IMR-90 (cell line): ENCODE results near the gene IZUMO4. TPM values are rescaled to one million over a fixed set of nuclear protein-coding genes. Genes with fewer than 3 reads are reported as not detected.

Source experiments
- ATAC-seq: fragments of 200-7000 bp; cut with Tn5 transposase; 2 replicates; pipeline ENCODE4 v1.9.1; 2020; ENCODE audit warnings: low read depth, mild to moderate bottlenecking, moderate library complexity
- BruUV-seq: library from RNA; stranded (reverse); fragments of 400-500 nt; replicated peaks from 2 replicates; lab custom pipeline; 2021; lab: Mats Ljungman, UMichigan
- CTCF ChIA-PET: fragments of 300-600 bp; formaldehyde crosslinking; extraction: SDS; loops from one replicate; lab custom pipeline; 2021; ENCODE audit warnings: antibody characterized with exemption; lab: Yijun Ruan, JAX
- POLR2A ChIA-PET: fragments of 300-600 bp; sonication (Branson Sonifier 250); formaldehyde crosslinking; loops from one replicate; lab custom pipeline; 2022; ENCODE audit warnings: antibody characterized with exemption; ENCODE audit not compliant: unreplicated experiment; lab: Charles Lee
- DNase-seq: peaks from one replicate; pipeline ENCODE4 v3.0.0; 2013
- H2AFZ ChIP-seq: replicated peaks from 2 replicates; pipeline ENCODE3; 2013; ENCODE audit warnings: low read length, mild to moderate bottlenecking; ENCODE audit not compliant: poor library complexity
- H2AK5ac ChIP-seq: 2 replicates; pipeline ENCODE4 v1.6.1; 2013; ENCODE audit warnings: low read depth, low read length, inconsistent platforms
- H2AK9ac ChIP-seq: replicated peaks from 2 replicates; pipeline ENCODE3; 2013; ENCODE audit warnings: mild to moderate bottlenecking, low read depth, low read length, moderate library complexity; ENCODE audit not compliant: poor library complexity
- H2BK120ac ChIP-seq: 2 replicates; pipeline ENCODE4 v1.6.1; 2013; ENCODE audit warnings: low read depth, low read length, inconsistent platforms
- H2BK15ac ChIP-seq: 3 replicates; pipeline ENCODE4 v1.6.1; 2013; ENCODE audit warnings: low read depth, low read length, inconsistent platforms
- H2BK20ac ChIP-seq: 2 replicates; pipeline ENCODE4 v1.6.1; 2013; ENCODE audit warnings: low read depth, mild to moderate bottlenecking, inconsistent platforms, low read length, moderate library complexity
- H2BK5ac ChIP-seq: 2 replicates; pipeline ENCODE4 v1.6.1; 2013; ENCODE audit warnings: mild to moderate bottlenecking, low read depth, low read length, inconsistent platforms; ENCODE audit not compliant: poor library complexity, severe bottlenecking
- H3K14ac ChIP-seq: replicated peaks from 2 replicates; pipeline ENCODE4 v1.6.1; 2013; ENCODE audit warnings: low read depth, low read length, inconsistent platforms
- H3K18ac ChIP-seq: 2 replicates; pipeline ENCODE4 v1.6.1; 2013; ENCODE audit warnings: low read depth, low read length, control low read depth
- H3K23ac ChIP-seq: 2 replicates; pipeline ENCODE4 v1.6.1; 2013; ENCODE audit warnings: low read depth, low read length, inconsistent platforms
- H3K27ac ChIP-seq: 2 replicates; pipeline ENCODE4 v1.5.1; 2013; ENCODE audit warnings: mild to moderate bottlenecking, control low read depth, low read length; ENCODE audit not compliant: insufficient read depth
- H3K27me3 ChIP-seq: 2 replicates; pipeline ENCODE4 v1.6.1; 2013; ENCODE audit warnings: low read length; ENCODE audit not compliant: control insufficient read depth, insufficient read depth
- H3K36me3 ChIP-seq: 2 replicates; pipeline ENCODE4 v1.6.1; 2013; ENCODE audit warnings: low read length, mixed read lengths; ENCODE audit not compliant: control insufficient read depth, insufficient read depth
- H3K4ac ChIP-seq: 2 replicates; pipeline ENCODE4 v1.6.1; 2013; ENCODE audit warnings: low read depth, low read length, inconsistent platforms
- H3K4me1 ChIP-seq: 2 replicates; pipeline ENCODE4 v1.6.1; 2013; ENCODE audit warnings: low read length, mixed read lengths; ENCODE audit not compliant: control insufficient read depth, insufficient read depth
- H3K4me2 ChIP-seq: 2 replicates; pipeline ENCODE4 v1.6.1; 2013; ENCODE audit warnings: low read depth, mild to moderate bottlenecking, control low read depth, low read length, moderate library complexity
- H3K4me3 ChIP-seq: 2 replicates; pipeline ENCODE4 v1.5.1; 2013; ENCODE audit warnings: low read depth, mild to moderate bottlenecking, control low read depth, low read length, moderate library complexity; ENCODE audit not compliant: insufficient read depth
- H3K56ac ChIP-seq: 2 replicates; pipeline ENCODE4 v1.6.1; 2013; ENCODE audit warnings: low read length, inconsistent platforms; ENCODE audit not compliant: insufficient read depth; ENCODE audit errors: extremely low read depth
- H3K79me1 ChIP-seq, 2 experiments: 2 replicates each; pipeline ENCODE4 v1.6.1; 2013; ENCODE audit warnings: low read length in 2 of 2, inconsistent platforms in 1 of 2, low read depth in 1 of 2
- H3K9ac ChIP-seq: 2 replicates; pipeline ENCODE4 v1.6.1; 2013; ENCODE audit warnings: low read depth, low read length, control low read depth
- H3K9me1 ChIP-seq: 2 replicates; pipeline ENCODE4 v1.6.1; 2013; ENCODE audit warnings: low read length, inconsistent platforms; ENCODE audit not compliant: insufficient read depth
- H3K9me3 ChIP-seq: 2 replicates; pipeline ENCODE4 v1.6.1; 2013; ENCODE audit warnings: low read length; ENCODE audit not compliant: control insufficient read depth, insufficient read depth
- H4K20me1 ChIP-seq: 2 replicates; pipeline ENCODE4 v1.6.1; 2013; ENCODE audit warnings: low read length, inconsistent platforms; ENCODE audit not compliant: insufficient read depth
- H4K5ac ChIP-seq: 2 replicates; pipeline ENCODE4 v1.6.1; 2013; ENCODE audit warnings: mild to moderate bottlenecking, low read depth, low read length, control low read depth
- H4K8ac ChIP-seq, 2 experiments: 2 replicates each; pipeline ENCODE4 v1.6.1; 2013; ENCODE audit warnings: low read depth in 2 of 2, low read length in 2 of 2, control low read depth in 1 of 2, inconsistent platforms in 1 of 2
- H4K91ac ChIP-seq: 2 replicates; pipeline ENCODE4 v1.6.1; 2013; ENCODE audit warnings: low read depth, low read length, inconsistent platforms; ENCODE audit not compliant: insufficient read depth
- CEBPB ChIP-seq: IDR thresholded peaks from 2 replicates; pipeline ENCODE4 v1.6.1; 2012; ENCODE audit warnings: low read depth, low read length, improper control_type of control experiment
- CHD1 ChIP-seq: IDR thresholded peaks from 2 replicates; pipeline ENCODE4 v1.6.1; 2012; ENCODE audit warnings: low read depth, low read length, improper control_type of control experiment
- CTCF ChIP-seq: conservative IDR thresholded peaks from 2 replicates; pipeline ENCODE4 v1.5.1; 2012; ENCODE audit warnings: mild to moderate bottlenecking, low read depth, low read length, improper control_type of control experiment
- ELK1 ChIP-seq: fragments of 150-350 bp; IDR thresholded peaks from 2 replicates; pipeline ENCODE4 v1.6.1; 2016; ENCODE audit warnings: low read depth, mild to moderate bottlenecking, low read length, moderate library complexity, borderline replicate concordance
- FOS ChIP-seq: fragments of 150-350 bp; IDR thresholded peaks from 2 replicates; pipeline ENCODE4 v1.6.1; 2016; ENCODE audit warnings: low read depth, low read length
- MAFK ChIP-seq: IDR thresholded peaks from 2 replicates; pipeline ENCODE4 v1.6.1; 2012; ENCODE audit warnings: low read depth, low read length, improper control_type of control experiment
- MAZ ChIP-seq: IDR thresholded peaks from 2 replicates; pipeline ENCODE4 v1.6.1; 2012; ENCODE audit warnings: low read depth, mild to moderate bottlenecking, low read length, improper control_type of control experiment, moderate library complexity, borderline replicate concordance
- MXI1 ChIP-seq: IDR thresholded peaks from 2 replicates; pipeline ENCODE4 v1.6.1; 2012; ENCODE audit warnings: low read depth, mild to moderate bottlenecking, low read length, moderate library complexity, borderline replicate concordance
- NFE2L2 ChIP-seq: fragments of 150-350 bp; IDR thresholded peaks from 2 replicates; pipeline ENCODE4 v1.6.1; 2016; ENCODE audit warnings: low read depth, mild to moderate bottlenecking, low read length
- POLR2A ChIP-seq: IDR thresholded peaks from 2 replicates; pipeline ENCODE4 v1.6.1; 2012; ENCODE audit warnings: mild to moderate bottlenecking, low read depth, low read length
- RAD21 ChIP-seq: IDR thresholded peaks from 2 replicates; pipeline ENCODE4 v1.6.1; 2012; ENCODE audit warnings: low read length, improper control_type of control experiment
- RCOR1 ChIP-seq: IDR thresholded peaks from 2 replicates; pipeline ENCODE4 v1.6.1; 2012; ENCODE audit warnings: mild to moderate bottlenecking, low read length, improper control_type of control experiment; ENCODE audit not compliant: insufficient replicate concordance
- RFX5 ChIP-seq: IDR thresholded peaks from 2 replicates; pipeline ENCODE4 v1.8.0; 2012; ENCODE audit warnings: low read depth, mild to moderate bottlenecking, low read length, moderate library complexity
- SMC3 ChIP-seq: fragments of 150-350 bp; IDR thresholded peaks from 2 replicates; pipeline ENCODE4 v1.6.1; 2016; ENCODE audit warnings: low read depth, mild to moderate bottlenecking, antibody characterized with exemption, low read length, moderate library complexity
- USF2 ChIP-seq: fragments of 150-350 bp; IDR thresholded peaks from 2 replicates; pipeline ENCODE4 v1.6.1; 2017; ENCODE audit warnings: mild to moderate bottlenecking, antibody characterized with exemption, low read length, low read depth
- WGBS, 2 experiments: methylation state at CpG; one replicate each; pipeline versions ENCODE4 v1.1.5 to v1.1.7; 2013; ENCODE audit warnings: missing lambda C conversion rate in 2 of 2; ENCODE audit not compliant: insufficient read length in 1 of 2; ENCODE audit errors: extremely low coverage in 2 of 2; 5-methylcytosine and 5-hydroxymethylcytosine counted together
- dilution Hi-C: fragments of 300-500 bp; cut with HindIII; formaldehyde crosslinking; loops from one replicate; pipeline ENCODE4 v1.14.3; 2018; ENCODE audit warnings: low sequenced_read_pairs; ENCODE audit not compliant: unreplicated experiment
- in situ Hi-C: fragments of 300-500 bp; cut with MboI; formaldehyde crosslinking; loops from 3 replicates; pipeline ENCODE4 v1.14.3; 2019; ENCODE audit warnings: low sequenced_read_pairs, inconsistent platforms, mixed read lengths
- intact Hi-C: fragments of 100-400 bp; cut with micrococcal nuclease; formaldehyde crosslinking; loops from 2 replicates; pipeline ENCODE4 v1.10.0; 2022
- polyA plus RNA-seq, 3 experiments: library from polyadenylated mRNA; depleted of rRNA; stranded (reverse); fragments of >200 nt; gene quantifications; 2 replicates each; pipeline ENCODE4 v1.2.3, GENCODE V29; 2012; ENCODE audit warnings: low replicate concordance in 1 of 3
- total RNA-seq: library from RNA; depleted of rRNA; stranded (reverse); fragments of >200 nt; gene quantifications from 2 replicates; pipeline ENCODE4 v1.2.3, GENCODE V29; 2012

The IZUMO4 gene
- total and polyA plus RNA-seq, 2 of the 4 experiments (the other 2 are of a cell fraction): 0.72 to 2.8 TPM

- H3K18ac ChIP-seq: no peak within 1 kb of the TSS; the same call in 1 of the 2 replicates
- intact Hi-C loops (loop anchor here (1.0 kb wide), 1 partner anchor 77 kb away; no protein-coding TSS in a partner anchor), in situ Hi-C loops (no loop called here), dilution Hi-C loops (no loop called here)
- H4K5ac ChIP-seq: 0 out of 2 replicates have a peak within 1 kb of the TSS, but pooled peaks have one; percentile 40
- DNase-seq (peak; percentile 89), ATAC-seq (peak; percentile 69)
- no peak within 1 kb of the TSS; the same call in 1 of the 2 replicates for H3K56ac ChIP-seq
- peak within 1 kb of the TSS; percentile 96 for H2BK5ac ChIP-seq
- peak within 1 kb of the TSS; percentile 86 for H2AK5ac ChIP-seq
- H3K9ac ChIP-seq: peak within 1 kb of the TSS; percentile 58
- CTCF ChIA-PET: no interaction called here
- peaks cover 8% of the 10 kb centered on the region for H3K9me1 ChIP-seq
- H2BK20ac ChIP-seq: no peak within 1 kb of the TSS
- H3K4me3 ChIP-seq: peak within 1 kb of the TSS; percentile 70
- WGBS, 2 experiments: 0% methylated on average over 30 of the region's 56 CpGs; no CpG with 5 or more reads in 1 of the 2 experiments
- peak within 1 kb of the TSS; percentile 90; the same call in 1 of the 2 replicates for H2BK120ac ChIP-seq
- H4K8ac ChIP-seq: peak within 1 kb of the TSS; percentile 91 to 92
- no TSS peak for BruUV-seq
- peak within 1 kb of the TSS; percentile 87 for H4K91ac ChIP-seq
- H2AFZ ChIP-seq: peak within 1 kb of the TSS; percentile 99
- H3K27ac ChIP-seq: peak within 1 kb of the TSS; percentile 89
- H3K23ac ChIP-seq: no peak within 1 kb of the TSS; the same call in none of the 2 replicates
- H3K4ac ChIP-seq: peak within 1 kb of the TSS; percentile 93
- POLR2A ChIA-PET: interaction anchor here (0.6 kb wide), 1 partner anchor 18 kb away, joined by 3 read pairs; no protein-coding TSS in a partner anchor
- H3K79me1 ChIP-seq: peaks cover 10 to 38% of the 10 kb centered on the region in 2 experiments
- H3K4me1 ChIP-seq: peaks cover 6% of the 10 kb centered on the region
- no peaks in the 10 kb centered on the region for H3K27me3 ChIP-seq
- peaks cover 21% of the 10 kb centered on the region for H3K36me3 ChIP-seq
- peak within 1 kb of the TSS; percentile 86 for H3K14ac ChIP-seq
- no peaks in the 10 kb centered on the region for H3K9me3 ChIP-seq
- H4K20me1 ChIP-seq: peaks cover 18% of the 10 kb centered on the region
- peak within 1 kb of the TSS; percentile 95 for H3K4me2 ChIP-seq
- H2AK9ac ChIP-seq: peak within 1 kb of the TSS; percentile 99
- peak within 1 kb of the TSS; percentile 82; the same call in 1 of the 3 replicates for H2BK15ac ChIP-seq
- TF ChIP-seq MXI1 (peak; percentile 80), USF2 (no peak), NFE2L2 (no peak), SMC3 (peak; percentile 12; the same call in 1 of the 2 replicates), POLR2A (peak; percentile 66), RFX5 (no peak), RAD21 (no peak), FOS (no peak), CEBPB (no peak), CTCF (peak; percentile 43), RCOR1 (no peak), MAFK (no peak), ELK1 (no peak), CHD1 (no peak), MAZ (no peak)
Measured at GRCh38 chr19:2096034-2096479, 658 bp upstream of the IZUMO4 start, which contains the start of gene MOB3A. Gene MOB3A (minus strand): TSS chr19:2096326. CDS start chr19:2078560, 17,766 bp downstream.
